K562 (cell line): ENCODE measurements around the gene DDX5. TPM values are rescaled to one million over a fixed set of nuclear protein-coding genes. Genes with fewer than 3 reads are reported as not detected.
A peak's percentile ranks its signal among the peaks of the same experiment; 100 is the strongest.

ENCODE experiments used
- HEY1 ChIP-seq: fragments of 250-450 bp; sonication (Bioruptor Pico); IDR thresholded peaks from 2 replicates; pipeline ENCODE4 v1.5.0; 2020; ENCODE audit warnings: mild to moderate bottlenecking, moderate library complexity, borderline replicate concordance
- JUN ChIP-seq, 2 experiments: sonication (generic) in 1 of 2; formaldehyde crosslinking in 1 of 2; IDR thresholded peaks; 2 replicates each; pipeline versions ENCODE4 v1.6.1 to v1.8.0; 2012 to 2022; ENCODE audit warnings: borderline replicate concordance in 2 of 2, mild to moderate bottlenecking in 2 of 2, improper control_type of control experiment in 1 of 2, low read depth in 1 of 2, low read length in 1 of 2, missing genetic modification reagents in 1 of 2
- KAT8 ChIP-seq: fragments of 450-650 bp; IDR thresholded peaks from 2 replicates; pipeline ENCODE4 v1.6.1; 2016; ENCODE audit warnings: low read depth, mild to moderate bottlenecking
- NR1H2 ChIP-seq: sonication (generic); formaldehyde crosslinking; IDR thresholded peaks from 2 replicates; pipeline ENCODE4 v1.4.0; 2020; ENCODE audit warnings: mild to moderate bottlenecking, missing genetic modification reagents
- SMAD2 ChIP-seq: fragments of 150-350 bp; IDR thresholded peaks from 2 replicates; pipeline ENCODE4 v1.6.1; 2014; ENCODE audit warnings: low read depth, mild to moderate bottlenecking, low read length
- WHSC1 ChIP-seq: IDR thresholded peaks from one replicate; pipeline ENCODE4 v1.6.1; 2012; ENCODE audit warnings: low read length, control low read depth, inconsistent platforms
- ZNF224 ChIP-seq: sonication (generic); formaldehyde crosslinking; IDR thresholded peaks from 2 replicates; pipeline ENCODE4 v1.8.0; 2022; ENCODE audit warnings: mild to moderate bottlenecking, missing genetic modification reagents
- ZNF24 ChIP-seq: fragments of 450-650 bp; IDR thresholded peaks from 2 replicates; pipeline ENCODE4 v1.6.1; 2016
- ZSCAN32 ChIP-seq: fragments of 450-650 bp; formaldehyde crosslinking; IDR thresholded peaks from 2 replicates; pipeline ENCODE4 v1.4.0; 2020; ENCODE audit warnings: mild to moderate bottlenecking, moderate library complexity
- polyA plus RNA-seq, 8 experiments: library from polyadenylated mRNA; depleted of rRNA in 4 of 8; stranded (reverse) in 5 of 8; unstranded in 3 of 8; fragments of >200 nt; fragmentation: Nextera tagmentation in 2 of 8; fragmentation: Illumina TruSeq in 1 of 8; extraction: Ambion mirVana in 2 of 8; extraction: Trizol in 1 of 8; gene quantifications; 2 replicates each; pipeline versions ENCODE4 v1.2.1 to v1.2.3, GENCODE V29; 2011 to 2014; ENCODE audit warnings: inconsistent platforms in 1 of 8, missing spikeins in 1 of 8
- total RNA-seq, 7 experiments: library from RNA; depleted of rRNA in 6 of 7; stranded (reverse); fragments of >200 nt in 6 of 7; fragmentation: Illumina TruSeq in 2 of 7; extraction: Trizol in 2 of 7; gene quantifications; 2 replicates each; pipeline versions ENCODE4 v1.2.1 to v1.2.3, GENCODE V29; 2011 to 2021; ENCODE audit warnings: low replicate concordance in 1 of 7
- TF ChIP-seq, protein P1 (sequence below), 2 experiments: fragments of 450-650 bp in 1 of 2; sonication (generic) in 1 of 2; formaldehyde crosslinking in 1 of 2; IDR thresholded peaks; 2 replicates each; pipeline versions ENCODE4 v1.7.1 to v1.9.0; 2016 to 2022; ENCODE audit warnings: inconsistent platforms in 1 of 2, mild to moderate bottlenecking in 1 of 2, missing genetic modification reagents in 1 of 2
- TF ChIP-seq, protein P2 (sequence below): fragments of 250-450 bp; sonication (Bioruptor Pico); IDR thresholded peaks from 2 replicates; pipeline ENCODE4 v1.9.0; 2021; ENCODE audit warnings: mild to moderate bottlenecking, inconsistent platforms
- TF ChIP-seq, protein P3 (sequence below), 2 experiments: fragments of 200-800 bp in 1 of 2; sonication (Bioruptor generic) in 1 of 2; sonication (generic) in 1 of 2; formaldehyde crosslinking in 1 of 2; IDR thresholded peaks in 1 of 2; conservative IDR thresholded peaks in 1 of 2; 2 replicates each; pipeline versions ENCODE4 v1.5.0 to v1.6.1; 2016 to 2020; ENCODE audit warnings: missing compliant biosample characterization in 1 of 2, missing genetic modification characterization in 1 of 2, missing genetic modification reagents in 1 of 2

DDX5 gene
- total and polyA plus RNA-seq, 9 of the 15 experiments (the other 6 are each of a cell fraction or from before 2014, with no cell fraction given) = 306 to 1,639 (median 604) TPM

DNA sequence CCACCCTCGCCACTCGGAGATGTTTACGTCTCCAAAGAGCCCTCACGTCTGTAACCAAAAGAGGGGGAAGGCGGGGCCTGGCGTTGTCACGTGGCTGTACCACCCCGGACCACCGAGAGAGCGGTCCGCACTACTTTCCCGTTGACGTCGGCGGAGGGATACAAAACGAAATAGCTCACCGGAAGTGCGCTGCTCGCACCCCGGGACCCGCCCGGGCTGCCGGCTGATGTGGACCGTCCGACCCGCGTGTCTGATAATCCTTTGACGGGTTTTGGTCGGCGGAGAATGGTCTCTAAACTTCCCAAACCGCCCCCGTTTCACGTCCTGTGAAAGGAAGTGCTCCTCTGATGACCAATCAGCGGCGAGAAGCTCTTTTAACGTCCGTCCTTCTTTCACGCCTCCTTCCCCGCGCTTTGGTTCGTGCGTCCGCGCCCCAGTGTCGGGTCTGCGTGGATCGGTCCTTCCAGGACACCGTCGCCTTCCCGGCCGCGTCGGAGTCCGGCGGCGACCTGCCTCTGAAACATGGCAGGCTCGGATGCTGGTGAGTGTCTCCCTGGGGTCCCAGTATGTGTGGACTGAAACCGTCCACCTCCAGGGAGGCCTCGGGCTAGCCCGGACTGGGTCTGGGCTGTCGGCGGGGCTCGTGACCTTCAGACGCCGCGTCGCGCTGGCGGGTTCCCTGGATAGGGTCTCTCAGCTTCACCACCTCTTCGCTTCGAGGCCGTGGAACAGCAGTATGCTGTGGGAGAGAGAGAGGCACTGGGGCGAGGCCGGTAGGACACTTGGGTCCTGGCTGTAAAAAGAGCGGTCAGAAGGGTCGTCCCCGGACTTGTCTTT lies 705 bp upstream of the DDX5 start, which contains the start of gene CEP95 (continued):
- TF ChIP-seq, protein P1, sequence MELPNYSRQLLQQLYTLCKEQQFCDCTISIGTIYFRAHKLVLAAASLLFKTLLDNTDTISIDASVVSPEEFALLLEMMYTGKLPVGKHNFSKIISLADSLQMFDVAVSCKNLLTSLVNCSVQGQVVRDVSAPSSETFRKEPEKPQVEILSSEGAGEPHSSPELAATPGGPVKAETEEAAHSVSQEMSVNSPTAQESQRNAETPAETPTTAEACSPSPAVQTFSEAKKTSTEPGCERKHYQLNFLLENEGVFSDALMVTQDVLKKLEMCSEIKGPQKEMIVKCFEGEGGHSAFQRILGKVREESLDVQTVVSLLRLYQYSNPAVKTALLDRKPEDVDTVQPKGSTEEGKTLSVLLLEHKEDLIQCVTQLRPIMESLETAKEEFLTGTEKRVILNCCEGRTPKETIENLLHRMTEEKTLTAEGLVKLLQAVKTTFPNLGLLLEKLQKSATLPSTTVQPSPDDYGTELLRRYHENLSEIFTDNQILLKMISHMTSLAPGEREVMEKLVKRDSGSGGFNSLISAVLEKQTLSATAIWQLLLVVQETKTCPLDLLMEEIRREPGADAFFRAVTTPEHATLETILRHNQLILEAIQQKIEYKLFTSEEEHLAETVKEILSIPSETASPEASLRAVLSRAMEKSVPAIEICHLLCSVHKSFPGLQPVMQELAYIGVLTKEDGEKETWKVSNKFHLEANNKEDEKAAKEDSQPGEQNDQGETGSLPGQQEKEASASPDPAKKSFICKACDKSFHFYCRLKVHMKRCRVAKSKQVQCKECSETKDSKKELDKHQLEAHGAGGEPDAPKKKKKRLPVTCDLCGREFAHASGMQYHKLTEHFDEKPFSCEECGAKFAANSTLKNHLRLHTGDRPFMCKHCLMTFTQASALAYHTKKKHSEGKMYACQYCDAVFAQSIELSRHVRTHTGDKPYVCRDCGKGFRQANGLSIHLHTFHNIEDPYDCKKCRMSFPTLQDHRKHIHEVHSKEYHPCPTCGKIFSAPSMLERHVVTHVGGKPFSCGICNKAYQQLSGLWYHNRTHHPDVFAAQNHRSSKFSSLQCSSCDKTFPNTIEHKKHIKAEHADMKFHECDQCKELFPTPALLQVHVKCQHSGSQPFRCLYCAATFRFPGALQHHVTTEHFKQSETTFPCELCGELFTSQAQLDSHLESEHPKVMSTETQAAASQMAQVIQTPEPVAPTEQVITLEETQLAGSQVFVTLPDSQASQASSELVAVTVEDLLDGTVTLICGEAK (IDR thresholded peaks at IDR 0.05) = peak; percentile 91
- TF ChIP-seq, protein P1 (CRISPR knock-in tag; IDR thresholded peaks at IDR 0.05) = 0 out of 2 replicates have a peak, but pooled peaks have one; percentile 29
- TF ChIP-seq ZNF224 (CRISPR knock-in tag) (no peak), HEY1 (CRISPR knock-in tag) (no peak), ZNF24 (0 out of 2 replicates have a peak, but pooled peaks have one; percentile 5), ZSCAN32 (CRISPR knock-in tag) (no peak), KAT8 (no peak), JUN (IDR thresholded peaks at IDR 0.05; ENCODE audit: borderline replicate concordance, low read depth, low read length) (no peak), JUN (CRISPR knock-in tag; IDR thresholded peaks at IDR 0.05; ENCODE audit: borderline replicate concordance) (peak; percentile 82), NR1H2 (CRISPR knock-in tag) (0 out of 2 replicates have a peak, but pooled peaks have one; percentile 87), SMAD2 (no peak), WHSC1 (no peak)
- TF ChIP-seq, protein P2, sequence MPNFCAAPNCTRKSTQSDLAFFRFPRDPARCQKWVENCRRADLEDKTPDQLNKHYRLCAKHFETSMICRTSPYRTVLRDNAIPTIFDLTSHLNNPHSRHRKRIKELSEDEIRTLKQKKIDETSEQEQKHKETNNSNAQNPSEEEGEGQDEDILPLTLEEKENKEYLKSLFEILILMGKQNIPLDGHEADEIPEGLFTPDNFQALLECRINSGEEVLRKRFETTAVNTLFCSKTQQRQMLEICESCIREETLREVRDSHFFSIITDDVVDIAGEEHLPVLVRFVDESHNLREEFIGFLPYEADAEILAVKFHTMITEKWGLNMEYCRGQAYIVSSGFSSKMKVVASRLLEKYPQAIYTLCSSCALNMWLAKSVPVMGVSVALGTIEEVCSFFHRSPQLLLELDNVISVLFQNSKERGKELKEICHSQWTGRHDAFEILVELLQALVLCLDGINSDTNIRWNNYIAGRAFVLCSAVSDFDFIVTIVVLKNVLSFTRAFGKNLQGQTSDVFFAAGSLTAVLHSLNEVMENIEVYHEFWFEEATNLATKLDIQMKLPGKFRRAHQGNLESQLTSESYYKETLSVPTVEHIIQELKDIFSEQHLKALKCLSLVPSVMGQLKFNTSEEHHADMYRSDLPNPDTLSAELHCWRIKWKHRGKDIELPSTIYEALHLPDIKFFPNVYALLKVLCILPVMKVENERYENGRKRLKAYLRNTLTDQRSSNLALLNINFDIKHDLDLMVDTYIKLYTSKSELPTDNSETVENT (CRISPR knock-in tag) = no peak
- TF ChIP-seq, protein P3, sequence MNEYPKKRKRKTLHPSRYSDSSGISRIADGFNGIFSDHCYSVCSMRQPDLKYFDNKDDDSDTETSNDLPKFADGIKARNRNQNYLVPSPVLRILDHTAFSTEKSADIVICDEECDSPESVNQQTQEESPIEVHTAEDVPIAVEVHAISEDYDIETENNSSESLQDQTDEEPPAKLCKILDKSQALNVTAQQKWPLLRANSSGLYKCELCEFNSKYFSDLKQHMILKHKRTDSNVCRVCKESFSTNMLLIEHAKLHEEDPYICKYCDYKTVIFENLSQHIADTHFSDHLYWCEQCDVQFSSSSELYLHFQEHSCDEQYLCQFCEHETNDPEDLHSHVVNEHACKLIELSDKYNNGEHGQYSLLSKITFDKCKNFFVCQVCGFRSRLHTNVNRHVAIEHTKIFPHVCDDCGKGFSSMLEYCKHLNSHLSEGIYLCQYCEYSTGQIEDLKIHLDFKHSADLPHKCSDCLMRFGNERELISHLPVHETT (CRISPR knock-in tag; conservative IDR thresholded peaks at IDR 0.05 in 1 of 2, IDR thresholded peaks at IDR 0.05 in 1 of 2) = peak in 1 of 2 experiments; percentile 85; a peak in 2 of 4 replicates
